Measurements from ENCODE around the gene SLC44A1. TPM values are rescaled to one million over a fixed set of nuclear protein-coding genes. Genes with fewer than 3 reads are reported as not detected.

SLC44A1 gene
- total and polyA plus RNA-seq, 2 of the 13 experiments (the other 11 are each of a cell fraction or from before 2014, with no cell fraction given) = 21.4 to 40.8 TPM

DNA sequence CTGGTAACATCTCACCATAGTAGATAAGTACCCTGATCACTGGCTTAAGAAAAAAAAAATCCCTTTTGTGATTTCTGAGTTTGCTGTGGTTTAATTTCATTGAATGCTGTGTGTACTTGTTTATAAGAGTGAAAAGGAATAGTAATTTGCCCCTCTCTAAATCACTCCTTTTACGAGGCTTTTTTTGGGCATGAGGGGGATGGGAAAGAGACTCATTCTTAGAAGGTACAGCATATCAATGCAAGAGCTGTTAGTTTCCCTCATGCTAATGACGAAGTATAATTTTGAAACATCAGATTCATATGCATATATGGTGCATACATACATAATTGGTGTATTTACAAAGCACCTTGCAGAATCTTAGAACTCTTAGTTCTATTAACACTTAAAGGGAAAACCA, 2.4 kb upstream of the SLC44A1 start (continued):
- TF ChIP-seq SKI (IDR thresholded peaks at IDR 0.05; ENCODE audit: partially characterized antibody) = no peak
- no peak for TF ChIP-seq ZSCAN30 (CRISPR knock-in tag; IDR thresholded peaks at IDR 0.05)
- no peak for TF ChIP-seq ZNF749 (CRISPR knock-in tag; IDR thresholded peaks at IDR 0.05; ENCODE audit: borderline replicate concordance)
- TF ChIP-seq ATF7 (IDR thresholded peaks at IDR 0.05) = no peak
- TF ChIP-seq ATF7 (CRISPR knock-in tag; IDR thresholded peaks at IDR 0.05) = no peak
- TF ChIP-seq, protein P1, sequence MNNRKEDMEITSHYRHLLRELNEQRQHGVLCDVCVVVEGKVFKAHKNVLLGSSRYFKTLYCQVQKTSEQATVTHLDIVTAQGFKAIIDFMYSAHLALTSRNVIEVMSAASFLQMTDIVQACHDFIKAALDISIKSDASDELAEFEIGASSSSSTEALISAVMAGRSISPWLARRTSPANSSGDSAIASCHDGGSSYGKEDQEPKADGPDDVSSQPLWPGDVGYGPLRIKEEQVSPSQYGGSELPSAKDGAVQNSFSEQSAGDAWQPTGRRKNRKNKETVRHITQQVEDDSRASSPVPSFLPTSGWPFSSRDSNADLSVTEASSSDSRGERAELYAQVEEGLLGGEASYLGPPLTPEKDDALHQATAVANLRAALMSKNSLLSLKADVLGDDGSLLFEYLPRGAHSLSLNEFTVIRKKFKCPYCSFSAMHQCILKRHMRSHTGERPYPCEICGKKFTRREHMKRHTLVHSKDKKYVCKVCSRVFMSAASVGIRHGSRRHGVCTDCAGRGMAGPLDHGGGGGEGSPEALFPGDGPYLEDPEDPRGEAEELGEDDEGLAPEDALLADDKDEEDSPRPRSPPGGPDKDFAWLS (CRISPR knock-in tag; IDR thresholded peaks at IDR 0.05; ENCODE audit: borderline replicate concordance) = no peak
- TF ChIP-seq ZNF83 (CRISPR knock-in tag; IDR thresholded peaks at IDR 0.05; ENCODE audit: borderline replicate concordance) = no peak
- TF ChIP-seq HES4 (CRISPR knock-in tag; IDR thresholded peaks at IDR 0.05; ENCODE audit: borderline replicate concordance) = no peak
- TF ChIP-seq, protein P2, sequence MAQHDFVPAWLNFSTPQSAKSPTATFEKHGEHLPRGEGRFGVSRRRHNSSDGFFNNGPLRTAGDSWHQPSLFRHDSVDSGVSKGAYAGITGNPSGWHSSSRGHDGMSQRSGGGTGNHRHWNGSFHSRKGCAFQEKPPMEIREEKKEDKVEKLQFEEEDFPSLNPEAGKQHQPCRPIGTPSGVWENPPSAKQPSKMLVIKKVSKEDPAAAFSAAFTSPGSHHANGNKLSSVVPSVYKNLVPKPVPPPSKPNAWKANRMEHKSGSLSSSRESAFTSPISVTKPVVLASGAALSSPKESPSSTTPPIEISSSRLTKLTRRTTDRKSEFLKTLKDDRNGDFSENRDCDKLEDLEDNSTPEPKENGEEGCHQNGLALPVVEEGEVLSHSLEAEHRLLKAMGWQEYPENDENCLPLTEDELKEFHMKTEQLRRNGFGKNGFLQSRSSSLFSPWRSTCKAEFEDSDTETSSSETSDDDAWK (CRISPR knock-in tag; IDR thresholded peaks at IDR 0.05) = no peak
- TF ChIP-seq, protein P3, sequence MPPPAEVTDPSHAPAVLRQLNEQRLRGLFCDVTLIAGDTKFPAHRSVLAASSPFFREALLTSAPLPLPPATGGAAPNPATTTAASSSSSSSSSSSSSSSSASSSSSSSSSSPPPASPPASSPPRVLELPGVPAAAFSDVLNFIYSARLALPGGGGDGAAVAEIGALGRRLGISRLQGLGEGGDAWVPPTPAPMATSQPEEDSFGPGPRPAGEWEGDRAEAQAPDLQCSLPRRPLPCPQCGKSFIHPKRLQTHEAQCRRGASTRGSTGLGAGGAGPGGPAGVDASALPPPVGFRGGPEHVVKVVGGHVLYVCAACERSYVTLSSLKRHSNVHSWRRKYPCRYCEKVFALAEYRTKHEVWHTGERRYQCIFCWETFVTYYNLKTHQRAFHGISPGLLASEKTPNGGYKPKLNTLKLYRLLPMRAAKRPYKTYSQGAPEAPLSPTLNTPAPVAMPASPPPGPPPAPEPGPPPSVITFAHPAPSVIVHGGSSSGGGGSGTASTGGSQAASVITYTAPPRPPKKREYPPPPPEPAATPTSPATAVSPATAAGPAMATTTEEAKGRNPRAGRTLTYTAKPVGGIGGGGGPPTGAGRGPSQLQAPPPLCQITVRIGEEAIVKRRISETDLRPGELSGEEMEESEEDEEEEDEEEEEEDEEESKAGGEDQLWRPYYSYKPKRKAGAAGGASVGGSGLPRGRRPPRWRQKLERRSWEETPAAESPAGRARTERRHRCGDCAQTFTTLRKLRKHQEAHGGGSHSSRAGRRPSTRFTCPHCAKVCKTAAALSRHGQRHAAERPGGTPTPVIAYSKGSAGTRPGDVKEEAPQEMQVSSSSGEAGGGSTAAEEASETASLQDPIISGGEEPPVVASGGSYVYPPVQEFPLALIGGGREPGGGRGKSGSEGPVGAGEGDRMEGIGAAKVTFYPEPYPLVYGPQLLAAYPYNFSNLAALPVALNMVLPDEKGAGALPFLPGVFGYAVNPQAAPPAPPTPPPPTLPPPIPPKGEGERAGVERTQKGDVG (CRISPR knock-in tag; IDR thresholded peaks at IDR 0.05; ENCODE audit: borderline replicate concordance) = no peak
- TF ChIP-seq, protein P4, sequence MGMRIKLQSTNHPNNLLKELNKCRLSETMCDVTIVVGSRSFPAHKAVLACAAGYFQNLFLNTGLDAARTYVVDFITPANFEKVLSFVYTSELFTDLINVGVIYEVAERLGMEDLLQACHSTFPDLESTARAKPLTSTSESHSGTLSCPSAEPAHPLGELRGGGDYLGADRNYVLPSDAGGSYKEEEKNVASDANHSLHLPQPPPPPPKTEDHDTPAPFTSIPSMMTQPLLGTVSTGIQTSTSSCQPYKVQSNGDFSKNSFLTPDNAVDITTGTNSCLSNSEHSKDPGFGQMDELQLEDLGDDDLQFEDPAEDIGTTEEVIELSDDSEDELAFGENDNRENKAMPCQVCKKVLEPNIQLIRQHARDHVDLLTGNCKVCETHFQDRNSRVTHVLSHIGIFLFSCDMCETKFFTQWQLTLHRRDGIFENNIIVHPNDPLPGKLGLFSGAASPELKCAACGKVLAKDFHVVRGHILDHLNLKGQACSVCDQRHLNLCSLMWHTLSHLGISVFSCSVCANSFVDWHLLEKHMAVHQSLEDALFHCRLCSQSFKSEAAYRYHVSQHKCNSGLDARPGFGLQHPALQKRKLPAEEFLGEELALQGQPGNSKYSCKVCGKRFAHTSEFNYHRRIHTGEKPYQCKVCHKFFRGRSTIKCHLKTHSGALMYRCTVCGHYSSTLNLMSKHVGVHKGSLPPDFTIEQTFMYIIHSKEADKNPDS (CRISPR knock-in tag; IDR thresholded peaks at IDR 0.05) = no peak
- TF ChIP-seq GTF2F1 (IDR thresholded peaks at IDR 0.05; ENCODE audit: low read length) = no peak
